Measurements from ENCODE around the gene GIGYF1.

DNA sequence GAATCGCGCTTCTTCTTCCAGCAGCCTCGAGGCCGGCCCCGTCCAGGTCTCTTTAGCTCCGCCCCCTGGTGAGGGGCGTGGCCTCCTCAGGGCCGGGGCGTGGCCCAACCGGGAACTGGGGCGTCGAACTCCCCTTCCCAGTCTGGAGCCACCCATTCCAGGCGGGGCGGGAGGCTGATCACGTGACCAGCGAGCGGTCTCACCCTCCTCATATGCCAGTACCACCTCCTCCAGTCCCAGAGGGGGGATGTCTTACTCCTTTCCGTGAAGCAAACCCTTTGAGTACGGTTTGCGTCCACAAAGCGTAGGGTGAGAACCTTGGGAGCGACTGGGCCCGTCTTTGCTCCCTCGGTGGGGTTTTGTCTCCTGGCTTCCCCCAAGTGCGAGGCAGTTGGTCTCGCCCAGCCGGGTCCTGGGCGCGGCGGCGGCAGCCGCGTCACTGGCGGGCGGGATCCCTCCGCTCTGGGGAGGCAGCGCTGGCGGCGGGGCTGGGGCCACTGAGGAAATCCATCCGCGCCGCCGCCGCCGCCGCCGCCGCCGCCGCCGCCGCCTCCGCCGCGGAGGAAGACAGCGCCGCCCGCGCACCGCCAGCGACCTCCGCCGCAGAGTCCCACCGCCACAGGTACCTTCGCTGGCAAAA is 20.6 kb downstream of the GIGYF1 start, which contains the start of gene GNB2:
- TF ChIP-seq POLR2AphosphoS5 (IDR thresholded peaks at IDR 0.05) (peak; percentile 95 to 99 (median 95)), POLR2A (IDR thresholded peaks at IDR 0.05) (peak; percentile 41)
- TF ChIP-seq, protein P1, sequence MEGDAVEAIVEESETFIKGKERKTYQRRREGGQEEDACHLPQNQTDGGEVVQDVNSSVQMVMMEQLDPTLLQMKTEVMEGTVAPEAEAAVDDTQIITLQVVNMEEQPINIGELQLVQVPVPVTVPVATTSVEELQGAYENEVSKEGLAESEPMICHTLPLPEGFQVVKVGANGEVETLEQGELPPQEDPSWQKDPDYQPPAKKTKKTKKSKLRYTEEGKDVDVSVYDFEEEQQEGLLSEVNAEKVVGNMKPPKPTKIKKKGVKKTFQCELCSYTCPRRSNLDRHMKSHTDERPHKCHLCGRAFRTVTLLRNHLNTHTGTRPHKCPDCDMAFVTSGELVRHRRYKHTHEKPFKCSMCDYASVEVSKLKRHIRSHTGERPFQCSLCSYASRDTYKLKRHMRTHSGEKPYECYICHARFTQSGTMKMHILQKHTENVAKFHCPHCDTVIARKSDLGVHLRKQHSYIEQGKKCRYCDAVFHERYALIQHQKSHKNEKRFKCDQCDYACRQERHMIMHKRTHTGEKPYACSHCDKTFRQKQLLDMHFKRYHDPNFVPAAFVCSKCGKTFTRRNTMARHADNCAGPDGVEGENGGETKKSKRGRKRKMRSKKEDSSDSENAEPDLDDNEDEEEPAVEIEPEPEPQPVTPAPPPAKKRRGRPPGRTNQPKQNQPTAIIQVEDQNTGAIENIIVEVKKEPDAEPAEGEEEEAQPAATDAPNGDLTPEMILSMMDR (IDR thresholded peaks at IDR 0.05): peak in 1 of 3 donors; percentile 33

All from breast epithelium (tissue), 3 donors.